H9 (cell line): ENCODE data around the gene SORCS2. TPM values are rescaled to one million over a fixed set of nuclear protein-coding genes. Genes with fewer than 3 reads are reported as not detected.

Source experiments
- DNase-seq: peaks from one replicate; pipeline ENCODE4 v3.0.0-alpha.2; 2017
- H2AFZ ChIP-seq: one replicate; pipeline ENCODE4 v1.6.1; 2013; ENCODE audit warnings: mild to moderate bottlenecking, low read length, control low read depth, moderate library complexity
- H2AK5ac ChIP-seq: 2 replicates; pipeline ENCODE4 v1.6.1; 2013; ENCODE audit warnings: low read length, control low read depth, mixed read lengths; ENCODE audit not compliant: insufficient read length
- H2BK120ac ChIP-seq: one replicate; pipeline ENCODE4 v1.6.1; 2013; ENCODE audit warnings: low read depth, mild to moderate bottlenecking, low read length, control low read depth, inconsistent platforms; ENCODE audit not compliant: poor library complexity, severe bottlenecking
- H2BK12ac ChIP-seq: 2 replicates; pipeline ENCODE4 v1.6.1; 2013; ENCODE audit warnings: low read length, control low read depth, mixed read lengths, low read depth; ENCODE audit not compliant: insufficient read length
- H2BK15ac ChIP-seq: 2 replicates; pipeline ENCODE4 v1.6.1; 2013; ENCODE audit warnings: low read depth, low read length, control low read depth
- H2BK20ac ChIP-seq: one replicate; pipeline ENCODE4 v1.6.1; 2013; ENCODE audit warnings: low read depth, mild to moderate bottlenecking, low read length, control low read depth, inconsistent platforms; ENCODE audit not compliant: poor library complexity, severe bottlenecking
- H2BK5ac ChIP-seq: 2 replicates; pipeline ENCODE4 v1.6.1; 2013; ENCODE audit warnings: low read length, control low read depth, mixed read lengths; ENCODE audit not compliant: insufficient read length
- H3K14ac ChIP-seq: 2 replicates; pipeline ENCODE4 v1.6.1; 2013; ENCODE audit warnings: low read length, control low read depth; ENCODE audit not compliant: insufficient read depth
- H3K18ac ChIP-seq: 2 replicates; pipeline ENCODE4 v1.6.1; 2013; ENCODE audit warnings: low read depth, mild to moderate bottlenecking, mixed read lengths, low read length, control low read depth; ENCODE audit not compliant: insufficient read length
- H3K23ac ChIP-seq: 2 replicates; pipeline ENCODE4 v1.6.1; 2013; ENCODE audit warnings: low read length, control low read depth, mixed read lengths, low read depth; ENCODE audit not compliant: insufficient read length
- H3K23me2 ChIP-seq: 2 replicates; pipeline ENCODE4 v1.6.1; 2013; ENCODE audit warnings: low read depth, mild to moderate bottlenecking, mixed read lengths, low read length, control low read depth; ENCODE audit not compliant: insufficient read length, poor library complexity, severe bottlenecking
- H3K27ac ChIP-seq: 2 replicates; pipeline ENCODE4 v1.5.1; 2013; ENCODE audit warnings: low read length, control low read depth, mixed read lengths, low read depth; ENCODE audit not compliant: insufficient read length
- H3K27me3 ChIP-seq: 2 replicates; pipeline ENCODE4 v1.6.1; 2013; ENCODE audit warnings: low read length, control low read depth, inconsistent platforms; ENCODE audit not compliant: insufficient read depth
- H3K4ac ChIP-seq: 2 replicates; pipeline ENCODE4 v1.6.1; 2013; ENCODE audit warnings: low read depth, mild to moderate bottlenecking, control low read depth, inconsistent platforms, low read length, moderate library complexity
- H3K4me1 ChIP-seq: 2 replicates; pipeline ENCODE4 v1.6.1; 2013; ENCODE audit warnings: low read length, control low read depth, inconsistent platforms; ENCODE audit not compliant: insufficient read depth
- H3K4me2 ChIP-seq: 2 replicates; pipeline ENCODE4 v1.6.1; 2013; ENCODE audit warnings: low read length, control low read depth, mixed read lengths; ENCODE audit not compliant: insufficient read length, insufficient read depth
- H3K56ac ChIP-seq: 2 replicates; pipeline ENCODE4 v1.6.1; 2013; ENCODE audit warnings: low read depth, mild to moderate bottlenecking, mixed read lengths, low read length, control low read depth; ENCODE audit not compliant: insufficient read length
- H3K79me1 ChIP-seq: 2 replicates; pipeline ENCODE4 v1.6.1; 2013; ENCODE audit warnings: low read depth, mild to moderate bottlenecking, moderate library complexity, low read length, control low read depth, inconsistent platforms; ENCODE audit not compliant: insufficient read depth, poor library complexity, severe bottlenecking
- H3K79me2 ChIP-seq: 2 replicates; pipeline ENCODE4 v1.6.1; 2013; ENCODE audit warnings: low read length, control low read depth, inconsistent platforms; ENCODE audit not compliant: insufficient read depth
- H3K9ac ChIP-seq: 2 replicates; pipeline ENCODE4 v1.6.1; 2013; ENCODE audit warnings: low read length, control low read depth, mixed read lengths; ENCODE audit not compliant: insufficient read length; ENCODE audit errors: extremely low read depth
- H3K9me3 ChIP-seq: one replicate; pipeline ENCODE4 v1.6.1; 2013; ENCODE audit warnings: low read depth, low read length, inconsistent platforms; ENCODE audit not compliant: control insufficient read depth
- H3T11ph ChIP-seq: one replicate; pipeline ENCODE4 v1.6.1; 2013; ENCODE audit warnings: mild to moderate bottlenecking, low read length, control low read depth, inconsistent platforms
- H4K20me1 ChIP-seq: one replicate; pipeline ENCODE4 v1.6.1; 2013; ENCODE audit not compliant: control insufficient read depth, insufficient read length, insufficient read depth
- H4K5ac ChIP-seq: 2 replicates; pipeline ENCODE4 v1.6.1; 2013; ENCODE audit warnings: low read depth, mild to moderate bottlenecking, mixed read lengths, low read length, control low read depth; ENCODE audit not compliant: insufficient read length
- H4K8ac ChIP-seq: replicated peaks from 2 replicates; pipeline ENCODE4 v1.6.1; 2013; ENCODE audit warnings: low read length, control low read depth, mixed read lengths, low read depth; ENCODE audit not compliant: insufficient read length
- H4K91ac ChIP-seq: 2 replicates; pipeline ENCODE4 v1.6.1; 2013; ENCODE audit warnings: low read depth, mild to moderate bottlenecking, moderate library complexity, mixed read lengths, low read length, control low read depth; ENCODE audit not compliant: insufficient read length
- H3K27ac Mint-ChIP-seq, 3 experiments: 2 replicates in 2 of 3; 3 replicates in 1 of 3; pipeline ENCODE4 v1.8.0; 2020 to 2021; ENCODE audit warnings: mixed read lengths in 3 of 3, mild to moderate bottlenecking in 1 of 3, moderate library complexity in 1 of 3
- H3K27me3 Mint-ChIP-seq: 2 replicates; pipeline ENCODE4 v1.8.0; 2021; ENCODE audit warnings: low read depth, mild to moderate bottlenecking, moderate library complexity, mixed read lengths
- H3K36me3 Mint-ChIP-seq, 3 experiments: 2 replicates in 2 of 3; 3 replicates in 1 of 3; pipeline ENCODE4 v1.8.0; 2020 to 2021; ENCODE audit warnings: low read depth in 3 of 3, mixed read lengths in 3 of 3; ENCODE audit not compliant: insufficient read depth in 1 of 3
- H3K4me1 Mint-ChIP-seq, 2 experiments: 2 replicates each; pipeline ENCODE4 v1.8.0; 2020; ENCODE audit warnings: mixed read lengths in 2 of 2
- H3K4me3 Mint-ChIP-seq, 2 experiments: 2 replicates in 1 of 2; 3 replicates in 1 of 2; pipeline ENCODE4 v1.8.0; 2020 to 2021; ENCODE audit warnings: mild to moderate bottlenecking in 2 of 2, mixed read lengths in 2 of 2, moderate library complexity in 1 of 2
- H3K9me3 Mint-ChIP-seq, 2 experiments: 2 replicates in 1 of 2; 3 replicates in 1 of 2; pipeline ENCODE4 v1.8.0; 2020; ENCODE audit warnings: mild to moderate bottlenecking in 2 of 2, mixed read lengths in 2 of 2, moderate library complexity in 1 of 2
- CTCF ChIP-seq: fragments of 200-600 bp; sonication (generic); conservative IDR thresholded peaks from 3 replicates; pipeline ENCODE4 v1.8.0; 2021; ENCODE audit warnings: antibody characterized with exemption, mild to moderate bottlenecking
- WGBS: extraction: QIAGEN DNeasy Blood & Tissue Kit; methylation state at CpG from one replicate; pipeline ENCODE4 v1.1.7; 2013; ENCODE audit warnings: missing lambda C conversion rate, low lambda C conversion rate, mixed read lengths; ENCODE audit not compliant: insufficient read length; ENCODE audit errors: extremely low coverage; 5-methylcytosine and 5-hydroxymethylcytosine counted together
- total RNA-seq: library from RNA; stranded (reverse); gene quantifications from 2 replicates; pipeline ENCODE4 v1.2.1, GENCODE V29; 2021

SORCS2 gene
- total RNA-seq, 1 experiment from 2014 or later = 0.57 TPM

- Mint-ChIP-seq H3K27ac (no peak overlapping the region), H3K9me3 (peaks cover 10 to 14% of the 10 kb centered on the region in 2 experiments), H3K4me3 (no peak overlapping the region), H3K27me3 (peaks cover 20% of the 10 kb centered on the region), H3K4me1 (no peaks in the 10 kb centered on the region), H3K36me3 (peaks cover 0 to 5% (median 0%) of the 10 kb centered on the region in 3 experiments; a peak in 3 of 7 replicates)
- no peaks in the 10 kb centered on the region for H3K4me1 ChIP-seq
- no peaks in the 10 kb centered on the region for H3K27me3 ChIP-seq
- H4K8ac ChIP-seq = no peak overlapping the region
- no peak overlapping the region for H4K91ac ChIP-seq
- no peak overlapping the region for H3K9ac ChIP-seq
- no peak overlapping the region for H3T11ph ChIP-seq
- no peaks in the 10 kb centered on the region for H3K9me3 ChIP-seq
- no peak overlapping the region for H3K18ac ChIP-seq
- no peak for TF ChIP-seq CTCF
- H3K23ac ChIP-seq = no peak overlapping the region
- H2AFZ ChIP-seq = no peak overlapping the region
- H3K79me1 ChIP-seq = no peaks in the 10 kb centered on the region
- no peak overlapping the region for H3K14ac ChIP-seq
- H3K23me2 ChIP-seq = no peaks in the 10 kb centered on the region
- no peak overlapping the region for H3K4ac ChIP-seq
- H2BK15ac ChIP-seq = no peak overlapping the region
- no peak overlapping the region for H3K4me2 ChIP-seq
- WGBS = no CpG with 5 or more reads among the region's 3 CpGs
- DNase-seq = no peak
- no peaks in the 10 kb centered on the region for H3K79me2 ChIP-seq
- no peak overlapping the region for H2BK20ac ChIP-seq
- no peak overlapping the region for H2BK120ac ChIP-seq
- no peak overlapping the region for H2BK12ac ChIP-seq
- H2AK5ac ChIP-seq = no peak overlapping the region
- no peak overlapping the region for H4K5ac ChIP-seq
- no peak overlapping the region for H3K27ac ChIP-seq
- H2BK5ac ChIP-seq = no peak overlapping the region
- no peak overlapping the region for H3K56ac ChIP-seq
- no peaks in the 10 kb centered on the region for H4K20me1 ChIP-seq
These were observed 9.7 kb upstream of the SORCS2 start for GRCh38 chr4:7182616-7183015.
